Measurements from ENCODE around the gene ZNF274.

ZNF274 gene

DNA sequence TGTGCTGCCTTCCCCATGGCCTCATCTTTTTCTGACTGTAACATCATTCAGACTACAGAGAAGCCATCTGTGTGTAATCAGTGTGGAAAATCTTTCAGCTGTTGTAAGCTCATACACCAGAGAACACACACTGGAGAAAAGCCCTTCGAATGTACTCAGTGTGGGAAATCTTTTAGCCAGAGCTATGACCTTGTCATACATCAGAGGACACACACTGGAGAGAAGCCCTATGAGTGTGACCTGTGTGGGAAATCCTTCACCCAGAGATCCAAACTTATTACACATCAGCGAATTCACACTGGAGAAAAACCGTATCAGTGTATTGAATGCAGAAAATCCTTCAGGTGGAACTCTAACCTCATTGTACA lies 78.7 kb downstream of the ZNF274 start:
- Histone ChIP-seq H3K36me3 (no peaks in the 10 kb centered on the region), H3K9me3 (peaks cover 94% of the 10 kb centered on the region), H3K4me3 (ENCODE audit: low read depth in 1 of 2, low read length in 1 of 2) (no peak overlapping the region)

DNA sequence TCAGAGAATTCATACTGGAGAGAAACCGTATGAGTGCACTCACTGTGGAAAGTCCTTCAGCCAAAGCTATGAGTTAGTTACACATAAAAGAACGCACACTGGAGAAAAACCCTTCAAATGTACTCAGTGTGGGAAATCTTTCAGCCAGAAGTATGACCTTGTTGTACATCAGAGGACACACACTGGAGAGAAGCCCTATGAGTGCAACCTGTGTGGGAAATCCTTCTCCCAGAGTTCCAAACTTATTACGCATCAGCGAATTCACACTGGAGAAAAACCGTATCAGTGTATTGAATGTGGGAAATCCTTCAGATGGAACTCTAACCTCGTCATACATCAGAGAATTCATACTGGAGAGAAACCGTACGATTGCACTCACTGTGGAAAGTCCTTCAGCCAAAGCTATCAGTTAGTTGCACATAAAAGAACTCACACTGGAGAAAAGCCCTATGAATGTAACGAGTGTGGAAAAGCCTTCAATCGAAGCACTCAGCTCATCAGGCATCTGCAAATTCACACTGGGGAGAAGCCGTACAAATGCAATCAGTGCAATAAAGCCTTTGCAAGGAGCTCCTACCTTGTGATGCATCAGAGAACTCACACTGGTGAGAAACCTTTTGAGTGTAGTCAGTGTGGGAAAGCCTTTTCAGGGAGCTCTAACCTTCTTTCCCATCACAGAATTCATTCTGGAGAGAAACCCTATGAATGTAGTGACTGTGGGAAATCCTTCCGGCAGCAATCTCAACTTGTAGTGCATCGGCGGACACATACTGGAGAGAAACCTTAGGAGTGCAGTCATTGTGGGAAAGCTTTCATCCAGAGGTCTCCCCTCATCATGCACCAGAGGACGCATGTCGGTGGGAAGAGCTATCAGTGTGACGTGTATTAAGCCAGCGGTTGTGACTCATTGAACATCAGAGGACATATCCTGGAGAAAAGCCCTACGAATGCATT lies 79.4 kb downstream of the ZNF274 start:
- TF ChIP-seq, protein P1, sequence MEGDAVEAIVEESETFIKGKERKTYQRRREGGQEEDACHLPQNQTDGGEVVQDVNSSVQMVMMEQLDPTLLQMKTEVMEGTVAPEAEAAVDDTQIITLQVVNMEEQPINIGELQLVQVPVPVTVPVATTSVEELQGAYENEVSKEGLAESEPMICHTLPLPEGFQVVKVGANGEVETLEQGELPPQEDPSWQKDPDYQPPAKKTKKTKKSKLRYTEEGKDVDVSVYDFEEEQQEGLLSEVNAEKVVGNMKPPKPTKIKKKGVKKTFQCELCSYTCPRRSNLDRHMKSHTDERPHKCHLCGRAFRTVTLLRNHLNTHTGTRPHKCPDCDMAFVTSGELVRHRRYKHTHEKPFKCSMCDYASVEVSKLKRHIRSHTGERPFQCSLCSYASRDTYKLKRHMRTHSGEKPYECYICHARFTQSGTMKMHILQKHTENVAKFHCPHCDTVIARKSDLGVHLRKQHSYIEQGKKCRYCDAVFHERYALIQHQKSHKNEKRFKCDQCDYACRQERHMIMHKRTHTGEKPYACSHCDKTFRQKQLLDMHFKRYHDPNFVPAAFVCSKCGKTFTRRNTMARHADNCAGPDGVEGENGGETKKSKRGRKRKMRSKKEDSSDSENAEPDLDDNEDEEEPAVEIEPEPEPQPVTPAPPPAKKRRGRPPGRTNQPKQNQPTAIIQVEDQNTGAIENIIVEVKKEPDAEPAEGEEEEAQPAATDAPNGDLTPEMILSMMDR (IDR thresholded peaks at IDR 0.05): no peak
- no peak overlapping the region for H3K27ac ChIP-seq
- no peaks in the 10 kb centered on the region for H3K27me3 ChIP-seq
- H3K4me3 ChIP-seq (ENCODE audit: low read depth in 1 of 2, low read length in 1 of 2): no peak overlapping the region
- H3K9me3 ChIP-seq: peaks cover 94% of the 10 kb centered on the region
- H3K36me3 ChIP-seq: no peaks in the 10 kb centered on the region
- H3K4me1 ChIP-seq (ENCODE audit: control insufficient read depth in 1 of 2, insufficient read depth in 1 of 2, low read depth in 1 of 2, low read length in 1 of 2): no peaks in the 10 kb centered on the region

More for the DNA sequence above, 78.7 kb downstream of the ZNF274 start:
- Histone ChIP-seq H3K4me1 (ENCODE audit: control insufficient read depth in 1 of 2, insufficient read depth in 1 of 2, low read depth in 1 of 2, low read length in 1 of 2) (no peaks in the 10 kb centered on the region), H3K27me3 (no peaks in the 10 kb centered on the region), H3K27ac (no peak overlapping the region)
- TF ChIP-seq, protein P1 (IDR thresholded peaks at IDR 0.05): no peak

DNA sequence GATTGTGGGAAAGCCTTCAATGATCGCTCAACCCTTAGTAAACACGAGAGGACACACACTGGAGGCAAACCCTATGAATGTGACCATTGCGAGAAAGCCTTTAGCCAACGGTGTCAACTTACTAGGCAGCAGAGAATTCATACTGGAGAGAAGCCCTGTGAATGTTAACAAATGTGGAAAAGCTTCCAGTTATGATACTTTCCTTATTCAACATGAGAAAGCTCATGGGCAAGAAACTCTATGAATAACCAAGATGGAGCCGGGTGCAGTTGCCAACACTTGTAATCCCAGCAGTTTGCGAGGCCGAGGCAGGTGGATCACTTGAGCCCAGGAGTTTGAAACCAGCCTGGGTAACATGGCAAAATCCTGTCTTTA lies 80.0 kb downstream of the ZNF274 start:
- H3K27ac ChIP-seq: no peak overlapping the region
- H3K4me1 ChIP-seq (ENCODE audit: control insufficient read depth in 1 of 2, insufficient read depth in 1 of 2, low read depth in 1 of 2, low read length in 1 of 2): no peaks in the 10 kb centered on the region
- no peaks in the 10 kb centered on the region for H3K36me3 ChIP-seq
- no peak overlapping the region for H3K4me3 ChIP-seq (ENCODE audit: low read depth in 1 of 2, low read length in 1 of 2)
- H3K9me3 ChIP-seq: peaks cover 90% of the 10 kb centered on the region
- H3K27me3 ChIP-seq: no peaks in the 10 kb centered on the region
- TF ChIP-seq, protein P1 (IDR thresholded peaks at IDR 0.05): no peak

All from neutrophil (primary cell).